PC-3 (cell line): ENCODE measurements around the gene SLC35E2B. TPM values are rescaled to one million over a fixed set of nuclear protein-coding genes. Genes with fewer than 3 reads are reported as not detected.
"Not testable (repeated sequence)": the region's sequence is repeated elsewhere in the genome, so short reads cannot be mapped to it uniquely, and the experiment has no call there.

Experiments
- ATAC-seq: fragments of 200-7000 bp; cut with Tn5 transposase; 2 replicates; pipeline ENCODE4 v1.9.1; 2020; ENCODE audit warnings: mild to moderate bottlenecking, moderate library complexity
- BruUV-seq: library from RNA; stranded (reverse); fragments of 400-500 nt; replicated peaks from 2 replicates; lab custom pipeline; 2021; lab: Mats Ljungman, UMichigan
- CTCF ChIA-PET: fragments of 300-600 bp; sonication (Branson Sonifier 250); formaldehyde crosslinking; loops from one replicate; lab custom pipeline; 2022; ENCODE audit warnings: antibody characterized with exemption; lab: Charles Lee
- POLR2A ChIA-PET: fragments of 300-600 bp; sonication (Branson Sonifier 250); formaldehyde crosslinking; loops from one replicate; lab custom pipeline; 2022; ENCODE audit warnings: antibody characterized with exemption; ENCODE audit not compliant: unreplicated experiment; lab: Charles Lee
- DNase-seq: peaks from one replicate; pipeline ENCODE4 v3.0.0-alpha.2; 2015
- H2AFZ ChIP-seq: fragments of 300-600 bp; sonication (generic); 2 replicates; pipeline ENCODE4 v1.6.0; 2016; ENCODE audit warnings: antibody characterized with exemption, low read length
- H3F3A ChIP-seq: fragments of 300-600 bp; sonication (generic); one replicate; pipeline ENCODE4 v1.6.0; 2017; ENCODE audit warnings: antibody characterized with exemption, low read length, control low read depth, mild to moderate bottlenecking; ENCODE audit not compliant: unreplicated experiment
- H3K27ac ChIP-seq: fragments of 300-600 bp; sonication (generic); 2 replicates; pipeline ENCODE4 v1.5.1; 2016; ENCODE audit warnings: mild to moderate bottlenecking, low read length
- H3K27me3 ChIP-seq: fragments of 300-600 bp; sonication (generic); 2 replicates; pipeline ENCODE4 v1.6.1; 2016; ENCODE audit warnings: low read length, mixed read lengths
- H3K36me3 ChIP-seq: fragments of 300-600 bp; sonication (generic); 2 replicates; pipeline ENCODE4 v1.6.1; 2016; ENCODE audit warnings: low read depth, mixed run types, low read length, mixed read lengths
- H3K4me1 ChIP-seq: fragments of 300-600 bp; sonication (generic); 2 replicates; pipeline ENCODE4 v1.5.1; 2016; ENCODE audit warnings: low read length; ENCODE audit not compliant: insufficient read depth
- H3K4me2 ChIP-seq: fragments of 300-600 bp; sonication (generic); 2 replicates; pipeline ENCODE4 v1.6.0; 2016; ENCODE audit warnings: low read length
- H3K4me3 ChIP-seq: fragments of 300-600 bp; sonication (generic); 2 replicates; pipeline ENCODE4 v1.5.1; 2016; ENCODE audit warnings: mild to moderate bottlenecking, low read length, mixed read lengths
- H3K79me2 ChIP-seq: fragments of 300-600 bp; sonication (generic); 2 replicates; pipeline ENCODE4 v1.6.1; 2017; ENCODE audit warnings: low read length, mixed read lengths
- H3K9ac ChIP-seq: fragments of 300-600 bp; sonication (generic); 2 replicates; pipeline ENCODE4 v1.6.0; 2016; ENCODE audit warnings: mild to moderate bottlenecking, low read length
- H3K9me2 ChIP-seq: fragments of 300-600 bp; sonication (generic); replicated peaks from 2 replicates; pipeline ENCODE4 v1.6.1; 2016; ENCODE audit warnings: mixed run types, low read length, mixed read lengths
- H3K9me3 ChIP-seq: fragments of 300-600 bp; sonication (generic); 2 replicates; pipeline ENCODE4 v1.6.1; 2016; ENCODE audit warnings: low read length, mixed read lengths
- H4K20me1 ChIP-seq: fragments of 300-600 bp; sonication (generic); 2 replicates; pipeline ENCODE4 v1.6.1; 2016; ENCODE audit warnings: low read length, mixed read lengths
- CTCF ChIP-seq: fragments of 300-600 bp; sonication (generic); conservative IDR thresholded peaks from 2 replicates; pipeline ENCODE4 v1.5.1; 2017; ENCODE audit warnings: antibody characterized with exemption, low read depth, mild to moderate bottlenecking, low read length
- EZH2 ChIP-seq: fragments of 300-600 bp; sonication (generic); IDR thresholded peaks from one replicate; pipeline ENCODE4 v1.6.1; 2017; ENCODE audit warnings: antibody characterized with exemption, mild to moderate bottlenecking, low read length; ENCODE audit not compliant: unreplicated experiment
- EZH2phosphoT487 ChIP-seq: fragments of 300-600 bp; sonication (generic); IDR thresholded peaks from 2 replicates; pipeline ENCODE4 v1.6.1; 2018; ENCODE audit warnings: mild to moderate bottlenecking, antibody characterized with exemption, low read length, borderline replicate concordance
- intact Hi-C: fragments of 100-400 bp; cut with micrococcal nuclease; formaldehyde crosslinking; loops from 2 replicates; pipeline ENCODE4 v1.9.0; 2023
- total RNA-seq: library from RNA; depleted of rRNA; stranded (reverse); fragments of >200 nt; gene quantifications from 2 replicates; pipeline ENCODE4 v1.2.3, GENCODE V29; 2014

SLC35E2B gene
- total RNA-seq, 1 experiment from 2014 or later: 38.1 TPM

GRCh38 chr1:1678581-1679380 lies 13.8 kb downstream of the SLC35E2B start:
- Histone ChIP-seq H3K27me3 (no peaks in the 10 kb centered on the region), H3K27ac (no peak overlapping the region), H3K4me3 (no peak overlapping the region), H3F3A (no peaks in the 10 kb centered on the region), H3K9ac (no peak overlapping the region), H3K9me3 (no peaks in the 10 kb centered on the region), H4K20me1 (no peaks in the 10 kb centered on the region), H3K36me3 (peaks cover 3% of the 10 kb centered on the region; the same call in 1 of the 2 replicates), H3K79me2 (peaks cover 24% of the 10 kb centered on the region), H3K9me2 (no peaks in the 10 kb centered on the region), H3K4me1 (no peaks in the 10 kb centered on the region), H3K4me2 (no peak overlapping the region), H2AFZ (no peak overlapping the region)
- ATAC-seq: peak; percentile 50
- ChIA-PET CTCF (no interaction called here), POLR2A (no interaction called here)
- TF ChIP-seq CTCF: peak; percentile 63
- TF ChIP-seq EZH2: no peak
- DNase-seq: peak; percentile 9
- intact Hi-C loops: no loop called here
- BruUV-seq: no TSS peak

- Histone ChIP-seq H2AFZ (no peak overlapping the region), H3K4me1 (no peaks in the 10 kb centered on the region), H3F3A (no peaks in the 10 kb centered on the region), H4K20me1 (no peaks in the 10 kb centered on the region), H3K4me2 (no peak overlapping the region), H3K27me3 (no peaks in the 10 kb centered on the region), H3K36me3 (peaks cover 3% of the 10 kb centered on the region; the same call in 1 of the 2 replicates), H3K9me2 (no peaks in the 10 kb centered on the region), H3K79me2 (peaks cover 17% of the 10 kb centered on the region), H3K9ac (no peak overlapping the region), H3K9me3 (no peaks in the 10 kb centered on the region), H3K4me3 (no peak overlapping the region), H3K27ac (no peak overlapping the region)
- TF ChIP-seq EZH2phosphoT487 (no peak), CTCF (no peak), EZH2 (no peak)
- POLR2A ChIA-PET: no interaction called here
- intact Hi-C loops: no loop called here
- CTCF ChIA-PET: no interaction called here
- DNase-seq (peak; percentile 0), ATAC-seq (no peak)
- no TSS peak for BruUV-seq
Observed at GRCh38 chr1:1677718-1678580, 14.6 kb downstream of the SLC35E2B start.

- CTCF ChIA-PET: not testable (repeated sequence)
Observed at GRCh38 chr1:1676087-1676486, 16.5 kb downstream of the SLC35E2B start.

GRCh38 chr1:1675218-1675617 lies 17.4 kb downstream of the SLC35E2B start:
- H3K9me3 ChIP-seq, H3K4me1 ChIP-seq, H3K27me3 ChIP-seq, BruUV-seq, H3K4me3 ChIP-seq, H3K9ac ChIP-seq, ATAC-seq, CTCF ChIA-PET, H3K9me2 ChIP-seq, H3K36me3 ChIP-seq, intact Hi-C loops, H3K79me2 ChIP-seq, POLR2A ChIA-PET, H2AFZ ChIP-seq, H3K27ac ChIP-seq, H4K20me1 ChIP-seq, H3F3A ChIP-seq, H3K4me2 ChIP-seq, DNase-seq: not testable (repeated sequence)

More at GRCh38 chr1:1676087-1676486, 16.5 kb downstream of the SLC35E2B start:
- H3K79me2 ChIP-seq, H3K9ac ChIP-seq, H3K36me3 ChIP-seq, H2AFZ ChIP-seq, H3F3A ChIP-seq, H3K9me2 ChIP-seq, DNase-seq, H4K20me1 ChIP-seq, H3K27ac ChIP-seq, BruUV-seq, POLR2A ChIA-PET, H3K27me3 ChIP-seq, H3K4me3 ChIP-seq, H3K4me1 ChIP-seq, ATAC-seq, H3K9me3 ChIP-seq, H3K4me2 ChIP-seq, intact Hi-C loops: not testable (repeated sequence)

GRCh38 chr1:1674806-1675205 lies 17.8 kb downstream of the SLC35E2B start:
- H3K79me2 ChIP-seq, H3K27me3 ChIP-seq, H3K9me3 ChIP-seq, H3K36me3 ChIP-seq, DNase-seq, H3K4me3 ChIP-seq, H3K4me1 ChIP-seq, H3F3A ChIP-seq, H3K4me2 ChIP-seq, H2AFZ ChIP-seq, H3K9me2 ChIP-seq, POLR2A ChIA-PET, ATAC-seq, H4K20me1 ChIP-seq, intact Hi-C loops, H3K27ac ChIP-seq, CTCF ChIA-PET, H3K9ac ChIP-seq, BruUV-seq: not testable (repeated sequence)
